Measurements from ENCODE around the gene SH3BP5. TPM values are rescaled to one million over a fixed set of nuclear protein-coding genes. Genes with fewer than 3 reads are reported as not detected.
A peak's percentile ranks its signal among the peaks of the same experiment; 100 is the strongest.

SH3BP5 gene
- polyA plus RNA-seq, 1 donor: 12.4 TPM

DNA sequence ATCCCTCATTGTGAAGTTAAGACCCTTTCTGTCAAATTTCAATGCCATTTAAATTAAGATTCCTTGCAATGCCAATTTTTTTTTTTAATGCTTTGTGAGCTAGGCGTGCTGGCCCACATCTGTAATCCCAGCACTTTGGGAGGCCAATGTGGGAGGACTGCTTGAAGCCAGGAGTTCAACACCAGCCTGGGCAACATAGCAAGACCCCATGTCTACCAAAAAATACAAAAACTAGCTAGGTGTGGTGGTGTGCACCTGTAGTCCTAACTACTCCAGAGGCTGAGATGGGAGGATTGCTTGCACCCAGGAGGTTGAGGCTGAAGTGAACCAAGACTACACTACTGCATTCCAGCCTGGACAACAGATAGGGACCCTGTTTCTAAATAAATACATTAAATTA is 5.6 kb upstream of the SH3BP5 start:
- no peak for DNase-seq
- WGBS (ENCODE audit: insufficient coverage, low lambda C conversion rate): no CpG with 5 or more reads among the region's 1 CpG
- H3K4me1 ChIP-seq (ENCODE audit: control insufficient read depth, insufficient read depth, low read length): no peaks in the 10 kb centered on the region
- H3K27me3 ChIP-seq (ENCODE audit: control insufficient read depth, insufficient read depth, low read length): peaks cover 10% of the 10 kb centered on the region
- no peak overlapping the region for H3K27ac ChIP-seq (ENCODE audit: low read length)
- H3K9me3 ChIP-seq (ENCODE audit: control insufficient read depth, low read depth, low read length): no peaks in the 10 kb centered on the region
- H3K36me3 ChIP-seq (ENCODE audit: control insufficient read depth, insufficient read depth, low read length): no peaks in the 10 kb centered on the region
- no peak overlapping the region for H3K4me3 ChIP-seq (ENCODE audit: low read length)

GRCh38 chr3:15336057-15336456 is 3.7 kb upstream of the SH3BP5 start:
- no peaks in the 10 kb centered on the region for H3K36me3 ChIP-seq (ENCODE audit: control insufficient read depth, insufficient read depth, low read length)
- no peak for DNase-seq
- no peak overlapping the region for H3K4me3 ChIP-seq (ENCODE audit: low read length)
- H3K27me3 ChIP-seq (ENCODE audit: control insufficient read depth, insufficient read depth, low read length): peaks cover 21% of the 10 kb centered on the region
- no peaks in the 10 kb centered on the region for H3K9me3 ChIP-seq (ENCODE audit: control insufficient read depth, low read depth, low read length)
- no peaks in the 10 kb centered on the region for H3K4me1 ChIP-seq (ENCODE audit: control insufficient read depth, insufficient read depth, low read length)
- H3K27ac ChIP-seq (ENCODE audit: low read length): no peak overlapping the region
- 77% methylated on average over 4 of the region's 7 CpGs for WGBS (ENCODE audit: insufficient coverage, low lambda C conversion rate)

DNA sequence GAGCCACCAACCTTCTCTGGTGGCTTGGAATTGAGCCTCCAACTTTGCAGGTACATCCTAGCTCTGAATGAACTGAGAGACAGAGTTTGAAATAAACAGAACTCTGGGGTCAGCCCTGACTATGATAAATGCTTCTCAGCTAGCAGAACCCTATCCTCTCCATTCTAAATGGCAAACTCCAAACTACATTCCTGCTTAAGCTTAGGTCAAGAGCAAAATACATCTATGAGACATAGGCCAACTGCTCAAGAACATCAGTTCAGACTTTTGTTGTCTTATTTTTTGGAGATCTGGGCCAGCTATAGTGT is 1.5 kb upstream of the SH3BP5 start:
- DNase-seq: no peak
- H3K36me3 ChIP-seq (ENCODE audit: control insufficient read depth, insufficient read depth, low read length): no peaks in the 10 kb centered on the region
- no peak overlapping the region for H3K27ac ChIP-seq (ENCODE audit: low read length)
- H3K4me3 ChIP-seq (ENCODE audit: low read length): no peak overlapping the region
- no peaks in the 10 kb centered on the region for H3K4me1 ChIP-seq (ENCODE audit: control insufficient read depth, insufficient read depth, low read length)
- no peaks in the 10 kb centered on the region for H3K9me3 ChIP-seq (ENCODE audit: control insufficient read depth, low read depth, low read length)
- H3K27me3 ChIP-seq (ENCODE audit: control insufficient read depth, insufficient read depth, low read length): peaks cover 21% of the 10 kb centered on the region

DNA sequence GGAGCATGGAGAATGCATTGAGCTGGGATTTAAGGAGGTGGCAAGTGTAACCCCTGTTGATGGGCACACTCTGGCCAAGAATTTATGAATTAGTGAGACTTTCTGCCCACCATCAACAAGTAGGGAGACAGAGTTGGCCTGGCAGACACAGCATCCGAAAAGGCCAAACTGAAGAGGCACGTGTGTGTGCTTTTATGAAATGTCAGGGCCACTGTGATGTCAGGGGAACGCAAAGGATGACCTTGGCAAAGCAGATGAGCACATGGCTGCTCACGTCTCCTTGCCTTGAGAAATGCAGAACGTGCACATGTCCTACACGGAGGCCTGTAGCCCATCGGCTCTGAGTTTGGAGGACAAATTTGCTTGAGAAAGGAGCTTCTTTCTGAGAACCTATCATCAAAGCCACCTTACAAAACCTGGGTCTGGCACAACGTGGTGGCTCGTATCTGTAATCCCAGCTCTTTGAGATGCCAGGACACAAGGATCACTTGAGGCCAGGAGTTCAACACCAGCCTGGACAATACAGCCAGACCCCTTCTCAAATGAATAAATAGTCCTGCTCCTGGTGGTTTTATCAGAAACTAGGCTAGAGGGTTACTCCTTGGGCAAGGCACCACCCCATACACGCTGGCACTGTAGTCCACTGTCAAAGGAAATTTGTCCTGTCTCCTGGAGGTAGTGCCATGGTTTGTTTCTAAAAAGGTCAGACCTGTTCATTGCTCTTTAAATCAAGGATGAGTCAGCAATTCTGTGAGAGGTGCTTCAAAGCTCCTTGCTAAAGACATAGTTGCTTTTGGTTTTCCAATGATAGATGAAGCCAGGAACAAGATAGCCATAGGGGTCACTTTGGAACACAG is 941 bp upstream of the SH3BP5 start:
- no peak for DNase-seq
- no peak overlapping the region for H3K27ac ChIP-seq (ENCODE audit: low read length)
- 100% methylated on average over 1 of the region's 10 CpGs for WGBS (ENCODE audit: insufficient coverage, low lambda C conversion rate)

GRCh38 chr3:15331606-15332404 is 581 bp downstream of the SH3BP5 start:
- no peaks in the 10 kb centered on the region for H3K4me1 ChIP-seq (ENCODE audit: control insufficient read depth, insufficient read depth, low read length)
- peaks cover 21% of the 10 kb centered on the region for H3K27me3 ChIP-seq (ENCODE audit: control insufficient read depth, insufficient read depth, low read length)
- H3K36me3 ChIP-seq (ENCODE audit: control insufficient read depth, insufficient read depth, low read length): no peaks in the 10 kb centered on the region
- H3K27ac ChIP-seq (ENCODE audit: low read length): no peak overlapping the region
- no CpG with 5 or more reads among the region's 71 CpGs for WGBS (ENCODE audit: insufficient coverage, low lambda C conversion rate)
- H3K9me3 ChIP-seq (ENCODE audit: control insufficient read depth, low read depth, low read length): no peaks in the 10 kb centered on the region
- DNase-seq: no peak
- H3K4me3 ChIP-seq (ENCODE audit: low read length): peak overlapping the region; percentile 70

More for the DNA sequence above, 941 bp upstream of the SH3BP5 start:
- H3K9me3 ChIP-seq (ENCODE audit: control insufficient read depth, low read depth, low read length): no peaks in the 10 kb centered on the region
- H3K4me1 ChIP-seq (ENCODE audit: control insufficient read depth, insufficient read depth, low read length): no peaks in the 10 kb centered on the region
- H3K36me3 ChIP-seq (ENCODE audit: control insufficient read depth, insufficient read depth, low read length): no peaks in the 10 kb centered on the region
- H3K4me3 ChIP-seq (ENCODE audit: low read length): no peak overlapping the region
- H3K27me3 ChIP-seq (ENCODE audit: control insufficient read depth, insufficient read depth, low read length): peaks cover 21% of the 10 kb centered on the region

DNA sequence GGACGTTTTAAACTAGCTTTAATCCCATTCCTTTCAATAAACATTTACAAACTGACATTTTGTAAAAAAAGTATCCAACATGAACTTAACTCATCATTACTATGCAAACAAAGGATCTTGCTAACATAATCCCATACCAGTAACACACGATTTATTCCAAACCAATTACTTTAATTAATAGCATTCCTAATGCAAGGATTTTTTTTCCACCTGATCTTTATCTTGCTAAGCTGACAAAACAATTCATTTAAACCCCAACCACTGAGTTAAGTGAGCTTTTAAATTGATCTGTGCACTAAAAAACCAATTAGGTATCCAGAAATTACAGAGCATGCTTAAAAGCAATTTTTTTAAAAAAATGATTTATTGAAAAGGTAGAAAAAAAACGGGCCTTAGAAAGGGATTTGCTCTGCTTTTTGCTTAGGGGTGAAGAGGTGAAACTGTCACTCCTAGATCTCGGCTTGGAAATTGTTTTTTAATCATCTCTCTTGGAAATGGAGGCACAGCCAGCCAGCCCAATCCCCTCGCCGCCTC is 1.2 kb downstream of the SH3BP5 start:
- 48% methylated on average over 3 of the region's 6 CpGs for WGBS (ENCODE audit: insufficient coverage, low lambda C conversion rate)
- no peak overlapping the region for H3K27ac ChIP-seq (ENCODE audit: low read length)
- H3K27me3 ChIP-seq (ENCODE audit: control insufficient read depth, insufficient read depth, low read length): peaks cover 21% of the 10 kb centered on the region
- DNase-seq: no peak
- H3K4me1 ChIP-seq (ENCODE audit: control insufficient read depth, insufficient read depth, low read length): peaks cover under 1% of the 10 kb centered on the region
- H3K9me3 ChIP-seq (ENCODE audit: control insufficient read depth, low read depth, low read length): no peaks in the 10 kb centered on the region
- H3K36me3 ChIP-seq (ENCODE audit: control insufficient read depth, insufficient read depth, low read length): no peaks in the 10 kb centered on the region
- H3K4me3 ChIP-seq (ENCODE audit: low read length): peak overlapping the region; percentile 70

- no peak for DNase-seq
- no peak overlapping the region for H3K27ac ChIP-seq (ENCODE audit: low read length)
- peaks cover 21% of the 10 kb centered on the region for H3K27me3 ChIP-seq (ENCODE audit: control insufficient read depth, insufficient read depth, low read length)
- H3K4me1 ChIP-seq (ENCODE audit: control insufficient read depth, insufficient read depth, low read length): peaks cover 7% of the 10 kb centered on the region
- H3K9me3 ChIP-seq (ENCODE audit: control insufficient read depth, low read depth, low read length): no peaks in the 10 kb centered on the region
- no peaks in the 10 kb centered on the region for H3K36me3 ChIP-seq (ENCODE audit: control insufficient read depth, insufficient read depth, low read length)
- no peak overlapping the region for H3K4me3 ChIP-seq (ENCODE audit: low read length)
- 89% methylated on average over 3 of the region's 10 CpGs for WGBS (ENCODE audit: insufficient coverage, low lambda C conversion rate)
Observed at GRCh38 chr3:15330031-15330596, 2.3 kb downstream of the SH3BP5 start.

- H3K27ac ChIP-seq (ENCODE audit: low read length): no peak overlapping the region
- 100% methylated on average over 1 of the region's 11 CpGs for WGBS (ENCODE audit: insufficient coverage, low lambda C conversion rate)
- H3K27me3 ChIP-seq (ENCODE audit: control insufficient read depth, insufficient read depth, low read length): peaks cover 21% of the 10 kb centered on the region
- H3K36me3 ChIP-seq (ENCODE audit: control insufficient read depth, insufficient read depth, low read length): no peaks in the 10 kb centered on the region
- DNase-seq: no peak
- H3K9me3 ChIP-seq (ENCODE audit: control insufficient read depth, low read depth, low read length): no peaks in the 10 kb centered on the region
- H3K4me3 ChIP-seq (ENCODE audit: low read length): no peak overlapping the region
- H3K4me1 ChIP-seq (ENCODE audit: control insufficient read depth, insufficient read depth, low read length): peaks cover 8% of the 10 kb centered on the region
Observed at GRCh38 chr3:15329046-15330005, 3.1 kb downstream of the SH3BP5 start.

DNA sequence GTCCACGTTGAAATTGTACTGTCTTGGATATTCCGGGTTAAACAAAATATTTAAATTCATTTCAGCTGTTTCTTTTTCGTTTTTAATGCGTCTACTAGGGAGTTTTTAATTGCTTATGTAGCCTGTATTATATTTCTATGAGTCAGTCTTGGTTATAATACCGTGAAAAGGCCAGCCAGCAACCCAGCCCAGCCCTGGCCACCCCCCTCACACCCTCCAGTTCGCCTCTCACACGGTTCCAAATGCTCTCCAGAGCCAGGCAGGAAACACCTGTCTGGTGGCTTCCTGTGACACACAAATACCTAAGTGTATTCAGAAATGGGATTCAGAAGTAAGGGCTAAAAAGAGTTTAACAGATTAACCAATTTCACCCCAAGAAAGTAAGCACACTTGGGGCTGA is 4.4 kb downstream of the SH3BP5 start:
- peaks cover 10% of the 10 kb centered on the region for H3K27me3 ChIP-seq (ENCODE audit: control insufficient read depth, insufficient read depth, low read length)
- no peak overlapping the region for H3K4me3 ChIP-seq (ENCODE audit: low read length)
- no peak for DNase-seq
- H3K9me3 ChIP-seq (ENCODE audit: control insufficient read depth, low read depth, low read length): no peaks in the 10 kb centered on the region
- H3K4me1 ChIP-seq (ENCODE audit: control insufficient read depth, insufficient read depth, low read length): peaks cover 8% of the 10 kb centered on the region
- H3K36me3 ChIP-seq (ENCODE audit: control insufficient read depth, insufficient read depth, low read length): no peaks in the 10 kb centered on the region
- WGBS (ENCODE audit: insufficient coverage, low lambda C conversion rate): 83% methylated on average over 4 of the region's 7 CpGs
- no peak overlapping the region for H3K27ac ChIP-seq (ENCODE audit: low read length)

Data from large intestine (tissue), 3 donors.